Natural killer cell (primary cell): ENCODE results near the gene PLIN4. TPM values are rescaled to one million over a fixed set of nuclear protein-coding genes. Genes with fewer than 3 reads are reported as not detected.

Source experiments
- ATAC-seq, 3 donors: fragments of 150-1000 bp in 2 of 3; fragments of 200-7000 bp in 1 of 3; cut with Tn5 transposase; 1 replicate in 1 of 3; 2 replicates in 2 of 3; pipeline ENCODE4 v1.10.0; 2021; ENCODE audit warnings: mild to moderate bottlenecking in 2 of 3, moderate library complexity in 2 of 3
- DNase-seq, 2 donors: peaks; one replicate each; pipeline versions ENCODE4 v3.0.0 to v3.0.0-alpha.2; 2013 to 2021; ENCODE audit warnings: mixed read lengths in 1 of 2
- H3K27ac ChIP-seq: one replicate; pipeline ENCODE4 v1.5.1; 2013; ENCODE audit warnings: mild to moderate bottlenecking, low read length
- H3K27me3 ChIP-seq: one replicate; pipeline ENCODE4 v1.6.1; 2013; ENCODE audit warnings: low read length; ENCODE audit not compliant: control insufficient read depth, insufficient read depth
- H3K36me3 ChIP-seq: one replicate; pipeline ENCODE4 v1.6.1; 2013; ENCODE audit warnings: low read length; ENCODE audit not compliant: control insufficient read depth, insufficient read depth
- H3K4me1 ChIP-seq: one replicate; pipeline ENCODE4 v1.6.1; 2013; ENCODE audit warnings: low read length; ENCODE audit not compliant: control insufficient read depth, insufficient read depth
- H3K4me3 ChIP-seq: one replicate; pipeline ENCODE4 v1.5.1; 2013; ENCODE audit warnings: low read length
- H3K9me3 ChIP-seq: one replicate; pipeline ENCODE4 v1.6.1; 2013; ENCODE audit warnings: low read length; ENCODE audit not compliant: control insufficient read depth, insufficient read depth
- H3K27ac Mint-ChIP-seq, 2 donors: one replicate each; pipeline ENCODE4 v1.8.0; 2022; ENCODE audit warnings: mild to moderate bottlenecking in 2 of 2, mixed read lengths in 2 of 2, moderate library complexity in 1 of 2
- H3K27me3 Mint-ChIP-seq, 2 donors: one replicate each; pipeline ENCODE4 v1.8.0; 2022; ENCODE audit warnings: low read depth in 2 of 2, mixed read lengths in 2 of 2
- H3K36me3 Mint-ChIP-seq: one replicate; pipeline ENCODE4 v1.8.0; 2022; ENCODE audit warnings: mixed read lengths
- H3K4me1 Mint-ChIP-seq, 2 donors: one replicate each; pipeline ENCODE4 v1.8.0; 2022; ENCODE audit warnings: mixed read lengths in 2 of 2
- H3K4me3 Mint-ChIP-seq: one replicate; pipeline ENCODE4 v1.8.0; 2022; ENCODE audit warnings: mild to moderate bottlenecking, moderate library complexity, mixed read lengths
- H3K9me3 Mint-ChIP-seq, 2 donors: one replicate each; pipeline ENCODE4 v1.8.0; 2022; ENCODE audit warnings: mixed read lengths in 2 of 2
- WGBS: methylation state at CpG from one replicate; pipeline ENCODE4 v1.1.7; 2013; ENCODE audit warnings: missing lambda C conversion rate; ENCODE audit not compliant: insufficient coverage; 5-methylcytosine and 5-hydroxymethylcytosine counted together
- intact Hi-C: fragments of 100-400 bp; cut with micrococcal nuclease; formaldehyde crosslinking; loops from one replicate; pipeline ENCODE4 v1.14.2; 2022
- total RNA-seq, 4 donors: library from RNA; stranded (reverse); fragments of 120-200 nt in 1 of 4; gene quantifications; one replicate each; pipeline versions ENCODE4 v1.2.3 to v1.2.4, GENCODE V29; 2013 to 2022
- TF ChIP-seq, protein P1 (sequence below): fragments of 200-600 bp; IDR thresholded peaks from one replicate; pipeline ENCODE4 v1.8.0; 2022; ENCODE audit warnings: antibody characterized with exemption

PLIN4 gene
- total RNA-seq, 3 donors from 2014 or later (not counting 1 experiment from before 2014, with no cell fraction given): 0.33 TPM; not detected in 2

DNA sequence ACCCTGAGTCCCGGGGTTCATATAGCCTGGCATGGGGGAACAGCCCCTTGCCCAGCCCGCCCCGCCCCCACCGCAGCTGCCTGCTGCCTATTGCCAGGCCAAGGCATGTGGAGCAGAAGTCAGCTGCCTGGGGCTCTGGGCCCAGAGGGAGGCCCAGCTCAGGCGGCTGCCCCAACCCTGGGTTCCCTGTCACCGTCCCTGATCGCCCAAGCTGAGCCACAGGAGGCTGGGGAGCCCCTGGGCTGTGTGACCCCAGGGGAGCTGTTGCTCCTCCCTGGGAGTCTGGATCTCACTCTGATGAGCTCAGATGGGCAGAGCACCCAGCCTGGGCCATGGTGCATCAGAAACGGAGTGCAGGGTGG, 1.4 kb downstream of the PLIN4 start:
- Mint-ChIP-seq H3K27me3 (peaks cover 0 to 8% of the 10 kb centered on the region in 2 donors), H3K9me3 (no peaks in the 10 kb centered on the region), H3K4me1 (no peaks in the 10 kb centered on the region), H3K4me3 (no peak overlapping the region), H3K27ac (no peak overlapping the region), H3K36me3 (no peaks in the 10 kb centered on the region)
- Histone ChIP-seq H3K4me3 (no peak overlapping the region), H3K27me3 (no peaks in the 10 kb centered on the region), H3K4me1 (no peaks in the 10 kb centered on the region), H3K36me3 (no peaks in the 10 kb centered on the region), H3K9me3 (no peaks in the 10 kb centered on the region), H3K27ac (no peak overlapping the region)
- TF ChIP-seq, protein P1, sequence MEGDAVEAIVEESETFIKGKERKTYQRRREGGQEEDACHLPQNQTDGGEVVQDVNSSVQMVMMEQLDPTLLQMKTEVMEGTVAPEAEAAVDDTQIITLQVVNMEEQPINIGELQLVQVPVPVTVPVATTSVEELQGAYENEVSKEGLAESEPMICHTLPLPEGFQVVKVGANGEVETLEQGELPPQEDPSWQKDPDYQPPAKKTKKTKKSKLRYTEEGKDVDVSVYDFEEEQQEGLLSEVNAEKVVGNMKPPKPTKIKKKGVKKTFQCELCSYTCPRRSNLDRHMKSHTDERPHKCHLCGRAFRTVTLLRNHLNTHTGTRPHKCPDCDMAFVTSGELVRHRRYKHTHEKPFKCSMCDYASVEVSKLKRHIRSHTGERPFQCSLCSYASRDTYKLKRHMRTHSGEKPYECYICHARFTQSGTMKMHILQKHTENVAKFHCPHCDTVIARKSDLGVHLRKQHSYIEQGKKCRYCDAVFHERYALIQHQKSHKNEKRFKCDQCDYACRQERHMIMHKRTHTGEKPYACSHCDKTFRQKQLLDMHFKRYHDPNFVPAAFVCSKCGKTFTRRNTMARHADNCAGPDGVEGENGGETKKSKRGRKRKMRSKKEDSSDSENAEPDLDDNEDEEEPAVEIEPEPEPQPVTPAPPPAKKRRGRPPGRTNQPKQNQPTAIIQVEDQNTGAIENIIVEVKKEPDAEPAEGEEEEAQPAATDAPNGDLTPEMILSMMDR: no peak
- DNase-seq (no peak), ATAC-seq (no peak)
- intact Hi-C loops: no loop called here
- WGBS: 60% methylated on average over 8 of the region's 8 CpGs

DNA sequence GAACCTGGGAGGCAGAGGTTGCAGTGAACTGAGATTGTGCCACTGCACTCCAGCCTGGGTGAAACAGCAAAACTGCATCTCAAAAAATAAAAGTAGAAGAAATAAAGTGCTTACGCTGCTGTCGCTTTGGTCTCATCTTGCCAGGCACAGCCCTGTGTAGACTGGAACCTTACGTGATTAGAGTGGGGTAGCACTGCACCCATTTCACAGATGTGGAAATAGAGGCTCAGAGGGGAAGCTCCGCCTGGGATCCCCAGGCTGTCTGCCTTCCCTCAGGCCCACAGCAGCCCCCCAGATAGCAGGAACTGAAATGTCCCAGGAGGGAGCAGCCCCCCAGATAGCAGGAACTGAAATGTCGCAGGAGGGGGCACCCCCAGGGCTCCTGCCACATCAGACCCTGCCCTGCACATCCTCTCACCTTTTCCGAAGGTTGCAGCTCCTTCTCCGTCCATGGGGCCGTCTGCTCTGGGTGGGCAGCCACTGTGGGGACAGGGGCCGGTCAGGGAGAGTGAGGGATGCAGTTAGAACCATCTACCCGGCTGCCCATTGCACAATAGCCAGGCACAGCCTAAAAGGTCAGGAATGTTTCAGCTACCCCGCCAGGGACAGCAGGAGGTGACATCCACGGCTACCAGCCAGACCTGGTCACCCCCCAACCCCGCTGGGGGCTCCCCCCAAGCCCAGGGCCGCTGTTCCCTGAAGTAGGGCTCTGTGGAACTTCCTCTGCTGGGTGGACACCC, 1.9 kb downstream of the PLIN4 start:
- ATAC-seq: no peak

DNA sequence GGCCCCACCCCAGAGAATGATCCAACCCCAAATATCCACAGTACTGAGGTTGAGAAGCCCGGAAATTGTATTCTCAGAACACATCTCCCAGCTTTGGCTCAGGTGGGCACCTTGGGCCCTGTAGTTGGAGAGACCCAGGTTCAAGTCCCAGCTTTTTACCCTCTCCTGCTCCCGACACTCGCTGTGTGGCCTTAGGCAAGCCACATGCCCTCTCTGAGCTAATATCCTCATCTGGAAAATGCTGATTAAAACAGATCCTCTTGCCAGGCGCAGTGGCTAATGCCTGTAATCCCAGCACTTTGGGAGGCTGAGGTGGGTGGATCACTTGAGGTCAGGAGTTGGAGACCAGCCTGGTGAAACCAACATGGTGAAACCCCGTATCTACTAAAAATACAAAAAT, 2.6 kb downstream of the PLIN4 start:
- no peak for ATAC-seq
- Histone ChIP-seq H3K36me3 (no peaks in the 10 kb centered on the region), H3K27me3 (no peaks in the 10 kb centered on the region), H3K27ac (no peak overlapping the region), H3K4me1 (no peaks in the 10 kb centered on the region), H3K4me3 (no peak overlapping the region), H3K9me3 (no peaks in the 10 kb centered on the region)
- Mint-ChIP-seq H3K4me3 (no peak overlapping the region), H3K36me3 (no peaks in the 10 kb centered on the region), H3K9me3 (no peaks in the 10 kb centered on the region), H3K4me1 (no peaks in the 10 kb centered on the region), H3K27me3 (peaks cover 0 to 3% of the 10 kb centered on the region in 2 donors), H3K27ac (no peak overlapping the region)
- intact Hi-C loops: no loop called here
- 85% methylated on average over 5 of the region's 5 CpGs for whole genome bisulfite sequencing
- TF ChIP-seq, protein P1: no peak
- DNase-seq: no peak

More for the DNA sequence above, 1.9 kb downstream of the PLIN4 start:
- Histone ChIP-seq H3K4me3 (no peak overlapping the region), H3K36me3 (no peaks in the 10 kb centered on the region), H3K27me3 (no peaks in the 10 kb centered on the region), H3K4me1 (no peaks in the 10 kb centered on the region), H3K27ac (no peak overlapping the region), H3K9me3 (no peaks in the 10 kb centered on the region)
- Mint-ChIP-seq H3K27me3 (peaks cover 0 to 8% of the 10 kb centered on the region in 2 donors), H3K9me3 (no peaks in the 10 kb centered on the region), H3K36me3 (no peaks in the 10 kb centered on the region), H3K27ac (no peak overlapping the region), H3K4me1 (no peaks in the 10 kb centered on the region), H3K4me3 (no peak overlapping the region)
- intact Hi-C loops: no loop called here
- 72% methylated on average over 14 of the region's 14 CpGs for WGBS
- TF ChIP-seq, protein P1: no peak
- no peak for DNase-seq

DNA sequence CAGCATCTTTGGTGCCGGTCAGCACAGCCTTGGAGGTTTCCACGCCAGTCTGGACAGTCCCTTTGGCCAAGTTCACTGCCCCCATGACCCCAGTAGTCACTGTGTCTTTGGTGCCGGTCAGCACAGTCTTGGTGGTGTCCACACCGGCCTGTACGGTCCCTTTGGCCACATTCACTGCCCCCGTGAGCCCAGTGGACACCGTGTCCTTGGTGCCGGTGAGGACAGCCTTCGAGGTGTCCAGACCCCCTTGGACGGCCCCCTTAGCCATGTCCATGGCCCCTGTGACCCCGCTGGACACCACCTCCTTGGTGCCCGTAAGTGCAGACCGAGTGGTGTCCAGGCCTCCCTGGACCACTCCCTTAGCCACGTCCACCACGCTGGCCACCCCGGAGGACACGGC, 5.0 kb downstream of the PLIN4 start:
- no peaks in the 10 kb centered on the region for H3K36me3 Mint-ChIP-seq
- intact Hi-C loops: no loop called here
- no peak for ATAC-seq

More for the DNA sequence above, 5.0 kb downstream of the PLIN4 start:
- Histone ChIP-seq H3K4me3 (no peak overlapping the region), H3K4me1 (no peaks in the 10 kb centered on the region), H3K27me3 (no peaks in the 10 kb centered on the region), H3K9me3 (no peaks in the 10 kb centered on the region), H3K27ac (no peak overlapping the region), H3K36me3 (no peaks in the 10 kb centered on the region)
- TF ChIP-seq, protein P1: no peak
- Mint-ChIP-seq H3K9me3 (no peaks in the 10 kb centered on the region), H3K4me3 (no peak overlapping the region), H3K4me1 (no peaks in the 10 kb centered on the region), H3K27me3 (no peaks in the 10 kb centered on the region), H3K27ac (no peak overlapping the region)
- 92% methylated on average over 17 of the region's 17 CpGs for WGBS
- no peak for DNase-seq
